GM10248 (cell line): ENCODE results near the gene WDR75.
A peak's percentile ranks its signal among the peaks of the same experiment; 100 is the strongest.

ENCODE experiments used
- CTCF ChIA-PET: fragments of 300-600 bp; sonication (Branson Sonifier 250); formaldehyde crosslinking; extraction: SDS; loops from one replicate; lab custom pipeline; 2021; ENCODE audit warnings: antibody characterized with exemption; lab: Yijun Ruan, JAX
- POLR2A ChIA-PET: fragments of 350-650 bp; sonication (Branson Sonifier 250); formaldehyde crosslinking; extraction: SDS; loops from one replicate; lab custom pipeline; 2020; ENCODE audit warnings: antibody characterized with exemption; lab: Yijun Ruan, JAX
- DNase-seq: peaks from one replicate; pipeline ENCODE4 v3.0.0; 2012; ENCODE audit errors: extremely low spot score
- CTCF ChIP-seq: IDR thresholded peaks from 2 replicates; pipeline ENCODE4 v1.5.1; 2012; ENCODE audit warnings: mild to moderate bottlenecking, low read depth; ENCODE audit errors: extremely low read depth, missing control alignments, control extremely low read depth

WDR75 gene

GRCh38 chr2:189437926-189438325 lies 3.3 kb upstream of the WDR75 start:
- DNase-seq, result no peak
- ChIA-PET CTCF (no interaction called here), POLR2A (no interaction called here)
- no peak for TF ChIP-seq CTCF

- ChIA-PET POLR2A (no interaction called here), CTCF (no interaction called here)
- no peak for DNase-seq
- TF ChIP-seq CTCF, result no peak
Measured at GRCh38 chr2:189439342-189439741, 1.9 kb upstream of the WDR75 start.

GRCh38 chr2:189440644-189440946 lies 679 bp upstream of the WDR75 start:
- TF ChIP-seq CTCF, result no peak
- CTCF ChIA-PET, result no interaction called here
- no peak for DNase-seq
- POLR2A ChIA-PET, result no interaction called here

GRCh38 chr2:189441709-189442074 lies 418 bp downstream of the WDR75 start:
- CTCF ChIA-PET, result no interaction called here
- no peak for TF ChIP-seq CTCF
- no peak for DNase-seq
- POLR2A ChIA-PET, result interaction anchor here (0.7 kb wide), 1 partner anchor 23 kb away, joined by 3 read pairs; no protein-coding TSS in a partner anchor

- DNase-seq, result no peak
- POLR2A ChIA-PET, result interaction anchor here (0.7 kb wide), 1 partner anchor 24 kb away, joined by 3 read pairs; no protein-coding TSS in a partner anchor
- CTCF ChIA-PET, result interaction anchor here (0.6 to 4.1 kb wide), 4 partner anchors 14 to 30 kb away, joined by 3 to 15 read pairs (median 5); no protein-coding TSS in a partner anchor
Measured at GRCh38 chr2:189442468-189442867, 1.2 kb downstream of the WDR75 start.

GRCh38 chr2:189444322-189444721 lies 3.0 kb downstream of the WDR75 start:
- CTCF ChIA-PET, result interaction anchor here (0.9 to 4.1 kb wide), 10 partner anchors 12 to 1944 kb away, joined by 3 to 15 read pairs (median 4); no protein-coding TSS in a partner anchor
- POLR2A ChIA-PET, result no interaction called here
- no peak for TF ChIP-seq CTCF
- DNase-seq, result peak; percentile 20

More at GRCh38 chr2:189442468-189442867, 1.2 kb downstream of the WDR75 start:
- no peak for TF ChIP-seq CTCF

GRCh38 chr2:189446780-189447179 lies 5.5 kb downstream of the WDR75 start:
- ChIA-PET POLR2A (no interaction called here), CTCF (interaction anchor here (1.1 to 4.1 kb wide), 4 partner anchors 10 to 35 kb away, joined by 3 to 15 read pairs (median 6); no protein-coding TSS in a partner anchor)
- no peak for DNase-seq
- no peak for TF ChIP-seq CTCF
